ENCODE results near the gene LENG8.
"Not testable (repeated sequence)": the region's sequence is repeated elsewhere in the genome, so short reads cannot be mapped to it uniquely, and the experiment has no call there.

The LENG8 gene

GRCh38 chr19:54507824-54508223, 58.8 kb downstream of the LENG8 start (continued):
- TF ChIP-seq PBX3 (CRISPR knock-in tag; IDR thresholded peaks at IDR 0.05) (no peak), SCRT1 (tag by site-specific recombination; IDR thresholded peaks at IDR 0.05; ENCODE audit: borderline replicate concordance) (no peak), ZNF791 (tag by site-specific recombination; IDR thresholded peaks at IDR 0.05) (no peak), GLIS2 (tag by site-specific recombination; IDR thresholded peaks at IDR 0.05) (no peak)

DNA sequence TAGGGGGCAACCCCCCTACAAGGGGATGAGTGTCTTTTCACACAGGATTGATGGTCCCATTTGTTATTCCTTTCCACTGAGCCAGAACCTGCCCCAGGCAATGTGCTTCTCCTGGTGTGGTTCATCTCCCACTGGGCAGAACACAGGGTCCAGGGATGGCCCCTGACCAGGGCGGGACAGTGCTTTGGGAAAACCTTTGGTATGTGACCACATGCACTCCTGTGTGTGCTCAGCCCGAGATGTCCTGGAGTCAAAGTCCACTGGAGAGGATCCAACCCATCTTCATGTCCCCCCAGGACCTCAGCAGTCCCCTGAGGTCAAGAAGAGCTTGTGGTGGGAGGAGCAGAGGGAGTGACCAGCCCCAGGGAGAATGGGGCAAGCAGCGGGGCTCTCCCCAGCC, 59.5 kb downstream of the LENG8 start:
- POLR2A ChIA-PET; H3K4me1 ChIP-seq (ENCODE audit: control insufficient read depth, insufficient read depth, low read length); H3K27ac ChIP-seq (ENCODE audit: extremely low read depth, low read depth, low read length); H3K9me3 ChIP-seq (ENCODE audit: control insufficient read depth, insufficient read depth, low read depth, low read length); H3K4me3 ChIP-seq (ENCODE audit: low read depth, low read length); H3K36me3 ChIP-seq (ENCODE audit: control insufficient read depth in 2 of 2, insufficient read depth in 1 of 2, low read length in 2 of 2): not testable (repeated sequence)
- CTCF ChIA-PET = interaction anchor here (1.0 kb wide), 1 partner anchor 27 kb away, joined by 3 read pairs; no protein-coding TSS in a partner anchor

DNA sequence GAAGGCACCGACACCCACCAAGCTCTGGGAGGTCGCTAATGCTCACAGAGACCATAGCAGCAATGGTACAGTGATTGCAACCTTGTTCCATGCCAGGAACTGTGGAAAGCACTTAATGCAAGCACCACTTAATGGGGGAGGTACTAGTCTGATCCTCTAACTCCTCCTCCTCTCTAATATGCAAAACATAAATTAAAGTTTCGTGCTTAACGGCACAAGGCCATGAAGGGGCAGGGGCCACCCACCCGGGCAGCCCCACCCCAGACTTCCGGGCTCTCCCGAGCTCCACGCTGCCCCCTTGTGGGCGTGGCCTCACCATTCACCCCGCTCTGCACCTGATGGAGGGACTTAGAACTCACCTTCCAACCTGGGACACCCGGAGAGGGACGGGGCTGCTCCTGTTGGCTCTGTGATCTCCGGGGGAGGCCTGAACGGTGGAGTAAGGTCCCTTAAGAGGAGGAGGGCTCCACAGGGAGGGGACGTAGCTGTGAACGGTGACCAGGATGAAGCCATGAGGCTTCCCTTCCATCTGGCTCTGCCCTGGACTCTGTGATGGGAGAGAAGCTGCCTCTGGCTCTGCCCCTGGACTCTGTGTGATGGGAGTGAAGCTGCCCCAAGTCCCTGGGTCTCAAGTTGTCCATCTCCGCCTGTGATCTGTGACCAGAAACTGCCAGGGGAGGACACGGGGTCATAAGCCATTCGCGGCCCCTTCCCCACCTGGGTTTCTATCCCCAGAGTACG, 60.4 kb downstream of the LENG8 start:
- CTCF ChIA-PET; H3K27ac ChIP-seq (ENCODE audit: extremely low read depth, low read depth, low read length); H3K4me1 ChIP-seq (ENCODE audit: control insufficient read depth, insufficient read depth, low read length); POLR2A ChIA-PET; H3K4me3 ChIP-seq (ENCODE audit: low read depth, low read length); H3K36me3 ChIP-seq (ENCODE audit: control insufficient read depth in 2 of 2, insufficient read depth in 1 of 2, low read length in 2 of 2); H3K9me3 ChIP-seq (ENCODE audit: control insufficient read depth, insufficient read depth, low read depth, low read length): not testable (repeated sequence)

All from HEK293 (cell line).